MM.1S (cell line): ENCODE results near the gene CPLANE1.
"Not testable (repeated sequence)": the region's sequence is repeated elsewhere in the genome, so short reads cannot be mapped to it uniquely, and the experiment has no call there.

ENCODE experiments used
- DNase-seq: peaks from one replicate; pipeline ENCODE4 v3.0.0-alpha.2; 2015
- H2AFZ ChIP-seq: fragments of 300-600 bp; sonication (generic); 2 replicates; pipeline ENCODE4 v1.6.0; 2016; ENCODE audit warnings: antibody characterized with exemption, low read length
- H3F3A ChIP-seq: fragments of 300-600 bp; sonication (generic); 2 replicates; pipeline ENCODE4 v1.6.1; 2016; ENCODE audit warnings: mild to moderate bottlenecking, antibody characterized with exemption, low read length, moderate library complexity, mixed read lengths; ENCODE audit not compliant: insufficient read depth
- H3K27ac ChIP-seq: fragments of 300-600 bp; sonication (generic); 2 replicates; pipeline ENCODE4 v1.5.1; 2016; ENCODE audit warnings: mild to moderate bottlenecking, low read length
- H3K27me3 ChIP-seq: fragments of 300-600 bp; sonication (generic); replicated peaks from 2 replicates; pipeline ENCODE4 v1.6.0; 2016; ENCODE audit warnings: low read length; ENCODE audit not compliant: insufficient read depth
- H3K36me3 ChIP-seq: fragments of 300-600 bp; sonication (generic); replicated peaks from 2 replicates; pipeline ENCODE4 v1.6.1; 2016; ENCODE audit warnings: mild to moderate bottlenecking, low read length, mixed read lengths; ENCODE audit not compliant: insufficient read depth
- H3K4me1 ChIP-seq: fragments of 300-600 bp; sonication (generic); 2 replicates; pipeline ENCODE4 v1.6.1; 2016; ENCODE audit warnings: low read length, mixed read lengths
- H3K4me2 ChIP-seq: fragments of 300-600 bp; sonication (generic); 2 replicates; pipeline ENCODE4 v1.6.0; 2016; ENCODE audit warnings: low read depth, low read length
- H3K4me3 ChIP-seq: fragments of 300-600 bp; sonication (generic); 2 replicates; pipeline ENCODE4 v1.5.1; 2016; ENCODE audit warnings: low read length, mixed read lengths
- H3K79me2 ChIP-seq: fragments of 300-600 bp; sonication (generic); 2 replicates; pipeline ENCODE4 v1.6.1; 2016; ENCODE audit warnings: mixed run types, low read length, mixed read lengths
- H3K9ac ChIP-seq: fragments of 300-600 bp; sonication (generic); 2 replicates; pipeline ENCODE4 v1.6.1; 2016; ENCODE audit warnings: low read length, mixed read lengths
- H3K9me2 ChIP-seq: fragments of 300-600 bp; sonication (generic); replicated peaks from 2 replicates; pipeline ENCODE4 v1.6.1; 2016; ENCODE audit warnings: mild to moderate bottlenecking, low read length, mixed read lengths; ENCODE audit not compliant: insufficient read depth
- H3K9me3 ChIP-seq: fragments of 300-600 bp; sonication (generic); replicated peaks from 2 replicates; pipeline ENCODE4 v1.6.1; 2016; ENCODE audit warnings: mild to moderate bottlenecking, low read length, mixed read lengths; ENCODE audit not compliant: insufficient read depth
- H4K20me1 ChIP-seq: fragments of 300-600 bp; sonication (generic); 2 replicates; pipeline ENCODE4 v1.6.1; 2016; ENCODE audit warnings: mild to moderate bottlenecking, low read length, moderate library complexity, mixed read lengths; ENCODE audit not compliant: insufficient read depth
- EZH2 ChIP-seq: fragments of 300-600 bp; sonication (generic); optimal IDR thresholded peaks from 2 replicates; pipeline ENCODE3; 2017; ENCODE audit warnings: low read depth, mild to moderate bottlenecking, antibody characterized with exemption, low read length, mixed read lengths
- EZH2phosphoT487 ChIP-seq: fragments of 300-600 bp; sonication (generic); IDR thresholded peaks from 2 replicates; pipeline ENCODE4 v1.6.1; 2018; ENCODE audit warnings: antibody characterized with exemption, low read length
- TF ChIP-seq, protein P1 (sequence below): fragments of 300-600 bp; sonication (generic); IDR thresholded peaks from 2 replicates; pipeline ENCODE4 v1.5.1; 2016; ENCODE audit warnings: antibody characterized with exemption, low read length, mixed read lengths

CPLANE1 gene

DNA sequence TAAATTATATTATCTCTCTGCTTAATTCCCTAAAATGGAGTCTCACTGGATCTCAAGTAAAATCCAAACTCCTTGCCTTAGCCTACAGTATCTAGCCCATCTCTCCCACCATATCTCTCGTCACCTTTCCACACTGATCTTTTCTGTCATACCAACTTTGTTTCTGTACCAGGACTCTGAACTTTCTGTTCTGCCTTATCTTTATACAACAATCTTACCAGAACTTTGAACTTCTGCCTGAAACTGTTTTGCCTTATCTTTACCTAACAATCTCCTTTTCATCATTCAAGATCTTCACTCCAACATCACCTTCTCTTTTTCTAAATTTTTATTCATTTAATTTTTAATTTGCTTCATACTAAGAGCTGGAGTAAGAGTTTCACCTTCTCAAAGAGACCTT is 139.0 kb downstream of the CPLANE1 start:
- H3K9me3 ChIP-seq, result no peaks in the 10 kb centered on the region
- no peaks in the 10 kb centered on the region for H3K9me2 ChIP-seq
- peaks cover 18% of the 10 kb centered on the region for H3F3A ChIP-seq
- no peak overlapping the region for H3K4me2 ChIP-seq
- H4K20me1 ChIP-seq, result no peaks in the 10 kb centered on the region
- no peaks in the 10 kb centered on the region; the same call in 1 of the 2 replicates for H3K27me3 ChIP-seq
- no peak overlapping the region for H3K27ac ChIP-seq
- no peak for DNase-seq
- TF ChIP-seq EZH2phosphoT487 (no peak), EZH2 (no peak)
- TF ChIP-seq, protein P1, sequence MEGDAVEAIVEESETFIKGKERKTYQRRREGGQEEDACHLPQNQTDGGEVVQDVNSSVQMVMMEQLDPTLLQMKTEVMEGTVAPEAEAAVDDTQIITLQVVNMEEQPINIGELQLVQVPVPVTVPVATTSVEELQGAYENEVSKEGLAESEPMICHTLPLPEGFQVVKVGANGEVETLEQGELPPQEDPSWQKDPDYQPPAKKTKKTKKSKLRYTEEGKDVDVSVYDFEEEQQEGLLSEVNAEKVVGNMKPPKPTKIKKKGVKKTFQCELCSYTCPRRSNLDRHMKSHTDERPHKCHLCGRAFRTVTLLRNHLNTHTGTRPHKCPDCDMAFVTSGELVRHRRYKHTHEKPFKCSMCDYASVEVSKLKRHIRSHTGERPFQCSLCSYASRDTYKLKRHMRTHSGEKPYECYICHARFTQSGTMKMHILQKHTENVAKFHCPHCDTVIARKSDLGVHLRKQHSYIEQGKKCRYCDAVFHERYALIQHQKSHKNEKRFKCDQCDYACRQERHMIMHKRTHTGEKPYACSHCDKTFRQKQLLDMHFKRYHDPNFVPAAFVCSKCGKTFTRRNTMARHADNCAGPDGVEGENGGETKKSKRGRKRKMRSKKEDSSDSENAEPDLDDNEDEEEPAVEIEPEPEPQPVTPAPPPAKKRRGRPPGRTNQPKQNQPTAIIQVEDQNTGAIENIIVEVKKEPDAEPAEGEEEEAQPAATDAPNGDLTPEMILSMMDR, result no peak
- no peak overlapping the region for H2AFZ ChIP-seq
- H3K4me1 ChIP-seq, result peaks cover 17% of the 10 kb centered on the region
- no peak overlapping the region for H3K9ac ChIP-seq
- H3K4me3 ChIP-seq, result no peak overlapping the region
- H3K36me3 ChIP-seq, result no peaks in the 10 kb centered on the region
- no peaks in the 10 kb centered on the region for H3K79me2 ChIP-seq

DNA sequence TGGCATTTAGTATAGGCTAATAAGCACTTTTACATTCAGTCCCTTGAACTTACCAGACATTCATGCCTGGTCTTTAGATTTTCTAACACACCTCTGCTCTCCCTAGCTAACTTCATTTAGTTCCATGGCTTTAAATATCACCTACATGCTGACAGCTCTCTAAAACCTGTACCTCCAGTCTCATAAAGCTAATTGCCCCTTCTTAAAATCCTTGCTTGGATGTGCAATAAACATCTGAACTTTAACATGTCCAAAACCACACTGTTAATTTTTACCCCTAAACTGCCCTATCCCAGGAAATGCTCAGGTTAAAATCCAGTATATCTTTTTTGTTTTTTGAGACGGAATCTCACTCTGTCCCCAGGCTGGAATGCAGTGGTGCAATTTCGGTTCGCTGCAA is 139.8 kb downstream of the CPLANE1 start:
- Histone ChIP-seq H3K36me3 (no peaks in the 10 kb centered on the region), H3K4me2 (no peak overlapping the region), H3K9me2 (no peaks in the 10 kb centered on the region), H3F3A (peaks cover 18% of the 10 kb centered on the region), H3K9ac (no peak overlapping the region), H3K79me2 (no peaks in the 10 kb centered on the region), H3K9me3 (no peaks in the 10 kb centered on the region), H3K27me3 (no peaks in the 10 kb centered on the region; the same call in 1 of the 2 replicates), H3K27ac (no peak overlapping the region), H3K4me3 (no peak overlapping the region), H3K4me1 (peaks cover 17% of the 10 kb centered on the region), H4K20me1 (no peaks in the 10 kb centered on the region), H2AFZ (no peak overlapping the region)
- DNase-seq, result no peak
- TF ChIP-seq EZH2 (no peak), EZH2phosphoT487 (no peak)
- TF ChIP-seq, protein P1, result no peak

DNA sequence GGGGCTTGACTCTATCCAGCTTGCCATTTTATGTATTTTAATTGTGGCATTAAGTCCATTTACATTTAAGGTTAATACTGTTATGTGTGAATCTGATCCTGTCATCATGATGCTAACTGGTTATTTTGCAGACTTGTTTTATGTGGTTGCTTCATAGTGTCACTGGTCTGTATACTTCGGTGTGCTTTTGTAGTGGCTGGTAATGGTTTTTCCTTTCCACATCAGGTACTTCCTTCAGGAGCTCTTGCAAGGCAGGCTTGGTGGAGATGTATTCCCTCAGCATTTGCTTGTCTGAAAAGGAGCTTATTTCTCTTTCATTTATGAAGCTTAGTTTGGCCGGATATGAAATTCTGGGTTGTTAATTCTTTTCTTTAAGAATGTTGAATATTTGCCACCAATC is 145.9 kb downstream of the CPLANE1 start:
- Histone ChIP-seq H3K4me2 (no peak overlapping the region), H3K27me3 (no peaks in the 10 kb centered on the region), H3K36me3 (no peaks in the 10 kb centered on the region), H3F3A (no peaks in the 10 kb centered on the region), H3K27ac (no peak overlapping the region), H3K9me2 (no peaks in the 10 kb centered on the region), H4K20me1 (no peaks in the 10 kb centered on the region), H3K4me3 (no peak overlapping the region), H3K4me1 (no peaks in the 10 kb centered on the region), H3K79me2 (no peaks in the 10 kb centered on the region), H3K9me3 (no peaks in the 10 kb centered on the region; the same call in 1 of the 2 replicates), H3K9ac (no peak overlapping the region), H2AFZ (no peak overlapping the region)
- TF ChIP-seq EZH2, result no peak
- TF ChIP-seq, protein P1, result no peak
- no peak for TF ChIP-seq EZH2phosphoT487
- DNase-seq, result no peak

DNA sequence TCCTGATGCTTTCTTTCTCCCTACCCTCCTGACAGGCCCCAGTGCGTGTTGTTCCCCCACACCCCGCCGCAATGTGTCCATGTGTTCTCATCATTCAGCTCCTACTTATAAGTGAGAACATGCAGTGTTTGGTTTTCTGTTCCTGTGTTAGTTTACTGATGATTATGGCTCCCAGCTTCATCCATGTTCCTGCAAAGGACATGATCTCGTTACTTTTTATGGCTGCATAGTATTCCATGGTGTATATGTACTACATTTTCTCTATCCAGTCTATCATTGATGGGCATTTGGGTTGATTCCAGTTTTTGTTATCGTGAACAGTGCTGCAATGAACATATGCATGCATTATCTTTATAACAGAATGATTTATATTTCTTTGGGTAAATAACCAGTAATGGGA is 149.9 kb downstream of the CPLANE1 start:
- H3K4me1 ChIP-seq, H4K20me1 ChIP-seq, H3K27ac ChIP-seq, H2AFZ ChIP-seq, H3K27me3 ChIP-seq, H3K4me2 ChIP-seq, H3K9ac ChIP-seq, H3K4me3 ChIP-seq, DNase-seq, H3K9me2 ChIP-seq, H3K9me3 ChIP-seq, H3K36me3 ChIP-seq, H3K79me2 ChIP-seq, H3F3A ChIP-seq: not testable (repeated sequence)

DNA sequence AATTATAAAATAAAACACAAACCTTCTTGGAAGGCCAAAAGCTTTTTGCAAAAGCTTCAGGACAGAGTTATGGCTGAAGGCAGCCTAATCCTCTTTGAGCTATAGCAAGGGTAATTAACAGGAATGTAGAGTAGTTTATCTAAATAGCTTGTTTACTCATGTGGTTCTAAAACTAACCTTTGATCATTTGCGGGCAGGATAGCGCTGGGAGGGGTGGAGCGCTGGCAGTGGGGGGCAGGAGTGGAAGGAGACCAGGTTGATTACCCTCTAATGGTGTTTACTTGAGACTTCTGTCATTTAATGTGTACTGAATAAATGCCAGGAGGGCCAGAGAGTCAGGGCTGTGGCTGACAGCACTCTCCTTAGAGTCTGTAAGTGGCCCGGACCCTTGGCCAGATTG is 155.4 kb downstream of the CPLANE1 start:
- not testable (repeated sequence) for H3K27ac ChIP-seq

More for the DNA sequence above, 155.4 kb downstream of the CPLANE1 start:
- not testable (repeated sequence) for H3K79me2 ChIP-seq, H3K4me2 ChIP-seq, H3F3A ChIP-seq, H3K4me3 ChIP-seq, H3K27me3 ChIP-seq, DNase-seq, H4K20me1 ChIP-seq, H3K9ac ChIP-seq, H2AFZ ChIP-seq, H3K9me2 ChIP-seq, H3K36me3 ChIP-seq, H3K4me1 ChIP-seq, H3K9me3 ChIP-seq
